Breast epithelium (tissue), 3 donors: ENCODE data around the gene HNRNPL.

Experiments used
- CTCF ChIP-seq, 3 donors: fragments of 450-650 bp; IDR thresholded peaks; one replicate each; pipeline ENCODE4 v1.5.1; 2016 to 2017; ENCODE audit warnings: antibody characterized with exemption in 3 of 3, mild to moderate bottlenecking in 3 of 3, moderate library complexity in 3 of 3
- POLR2A ChIP-seq: fragments of 450-650 bp; IDR thresholded peaks from one replicate; pipeline ENCODE4 v1.6.1; 2016; ENCODE audit warnings: antibody characterized with exemption, mild to moderate bottlenecking, moderate library complexity
- POLR2AphosphoS5 ChIP-seq, 3 donors: sonication (generic); formaldehyde crosslinking; IDR thresholded peaks; one replicate each; pipeline ENCODE4 v1.6.1; 2017; ENCODE audit warnings: antibody characterized with exemption in 3 of 3

- TF ChIP-seq CTCF (IDR thresholded peaks at IDR 0.05): no peak
- TF ChIP-seq POLR2A: no peak
- TF ChIP-seq POLR2AphosphoS5 (IDR thresholded peaks at IDR 0.05): no peak
These were observed 48.3 kb downstream of the HNRNPL start for GRCh38 chr19:38801359-38802095.
